DOHH2 (cell line): Measurements from ENCODE around the gene FRZB.

Experiments used
- EZH2phosphoT487 ChIP-seq: fragments of 200-600 bp; sonication (generic); IDR thresholded peaks from 2 replicates; pipeline ENCODE4 v1.6.1; 2017; ENCODE audit warnings: borderline replicate concordance, mild to moderate bottlenecking, antibody characterized with exemption, low read length, moderate library complexity, mixed read lengths
- TF ChIP-seq, protein P1 (sequence below): fragments of 200-600 bp; sonication (generic); IDR thresholded peaks from one replicate; pipeline ENCODE4 v1.5.1; 2014; ENCODE audit warnings: antibody characterized with exemption, mild to moderate bottlenecking, low read depth, low read length; ENCODE audit not compliant: poor library complexity, severe bottlenecking

DNA sequence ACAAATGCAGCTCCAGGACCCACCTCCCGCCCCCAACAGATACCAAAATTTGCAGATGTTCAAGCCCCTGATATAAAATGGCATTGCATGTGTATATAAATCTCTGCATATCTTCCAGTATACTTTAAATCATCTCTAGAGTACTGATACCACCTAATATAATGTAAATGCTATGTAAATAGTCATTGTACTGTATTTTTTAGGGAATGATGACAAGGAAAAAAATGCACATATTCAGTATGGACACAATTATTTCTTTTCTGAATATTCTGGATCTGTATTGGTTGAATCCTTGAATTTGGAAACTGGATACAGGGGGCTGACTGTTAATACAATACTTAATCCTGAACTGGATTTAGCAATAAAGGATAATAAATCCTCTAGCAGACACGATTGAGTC, 67.7 kb downstream of the FRZB start:
- TF ChIP-seq, protein P1, sequence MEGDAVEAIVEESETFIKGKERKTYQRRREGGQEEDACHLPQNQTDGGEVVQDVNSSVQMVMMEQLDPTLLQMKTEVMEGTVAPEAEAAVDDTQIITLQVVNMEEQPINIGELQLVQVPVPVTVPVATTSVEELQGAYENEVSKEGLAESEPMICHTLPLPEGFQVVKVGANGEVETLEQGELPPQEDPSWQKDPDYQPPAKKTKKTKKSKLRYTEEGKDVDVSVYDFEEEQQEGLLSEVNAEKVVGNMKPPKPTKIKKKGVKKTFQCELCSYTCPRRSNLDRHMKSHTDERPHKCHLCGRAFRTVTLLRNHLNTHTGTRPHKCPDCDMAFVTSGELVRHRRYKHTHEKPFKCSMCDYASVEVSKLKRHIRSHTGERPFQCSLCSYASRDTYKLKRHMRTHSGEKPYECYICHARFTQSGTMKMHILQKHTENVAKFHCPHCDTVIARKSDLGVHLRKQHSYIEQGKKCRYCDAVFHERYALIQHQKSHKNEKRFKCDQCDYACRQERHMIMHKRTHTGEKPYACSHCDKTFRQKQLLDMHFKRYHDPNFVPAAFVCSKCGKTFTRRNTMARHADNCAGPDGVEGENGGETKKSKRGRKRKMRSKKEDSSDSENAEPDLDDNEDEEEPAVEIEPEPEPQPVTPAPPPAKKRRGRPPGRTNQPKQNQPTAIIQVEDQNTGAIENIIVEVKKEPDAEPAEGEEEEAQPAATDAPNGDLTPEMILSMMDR, result no peak
- no peak for TF ChIP-seq EZH2phosphoT487
